ENCODE measurements around the gene SLX4IP. TPM values are rescaled to one million over a fixed set of nuclear protein-coding genes. Genes with fewer than 3 reads are reported as not detected.
"Not testable (repeated sequence)": the region's sequence is repeated elsewhere in the genome, so short reads cannot be mapped to it uniquely, and the experiment has no call there.

Gene SLX4IP
- total RNA-seq, 1 donor from 2014 or later = 4.6 TPM

DNA sequence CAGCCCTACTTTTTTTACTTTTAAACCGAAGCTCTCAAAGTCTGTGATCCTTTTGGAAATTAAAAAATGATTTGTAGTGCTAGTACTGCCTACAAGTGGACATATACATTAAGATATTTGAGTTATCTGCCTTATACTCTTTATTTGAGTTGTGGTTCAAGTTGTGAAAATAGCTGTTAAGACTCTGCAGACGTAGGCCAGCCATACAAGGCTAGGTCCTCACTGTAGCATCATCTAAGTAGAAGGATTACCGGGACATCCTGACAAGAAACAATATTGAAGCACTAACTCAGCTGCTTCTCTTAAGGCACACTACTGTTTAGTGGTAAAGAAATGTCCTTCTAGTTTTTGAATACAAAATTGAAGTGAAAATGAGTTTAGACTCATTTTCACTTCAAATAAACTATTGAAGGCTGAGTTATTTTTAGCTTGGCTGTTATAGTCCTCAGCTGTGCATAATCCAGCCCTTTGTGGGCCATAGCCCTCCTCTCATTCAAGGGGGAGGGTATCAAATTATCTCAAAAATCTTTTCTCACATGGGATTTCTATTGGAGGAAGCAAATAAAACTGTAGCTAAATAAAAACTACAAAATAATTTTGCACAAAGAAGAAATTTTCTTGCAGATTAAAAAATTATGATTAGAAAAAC lies 170.6 kb downstream of the SLX4IP start:
- intact Hi-C loops (cut with DNase I) = no loop called here
- ATAC-seq = no peak
- no peak for DNase-seq (ENCODE audit: low spot score)

GRCh38 chr20:10609276-10609675 lies 174.2 kb downstream of the SLX4IP start:
- ATAC-seq = peak; percentile 71
- intact Hi-C loops (cut with DNase I) = no loop called here

DNA sequence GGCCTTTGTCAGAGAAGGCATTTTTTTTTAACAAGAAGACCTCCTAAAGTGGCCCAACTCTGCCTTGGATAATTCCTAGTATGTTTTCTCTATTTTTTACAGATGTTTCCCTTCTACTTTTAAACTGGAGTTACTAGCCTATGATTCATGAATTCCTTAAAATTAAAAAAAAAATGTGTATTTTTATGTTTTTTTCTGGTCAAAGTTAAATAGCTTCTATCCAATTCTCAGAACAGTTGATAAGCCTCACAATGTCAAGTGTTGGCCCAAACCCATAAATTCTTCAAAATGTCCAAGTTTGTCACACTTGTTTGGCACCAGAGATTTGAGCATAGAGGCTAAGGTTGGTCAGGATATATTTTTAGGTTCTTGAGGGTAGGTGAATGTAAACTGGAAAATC lies 174.7 kb downstream of the SLX4IP start:
- intact Hi-C loops (cut with DNase I) = no loop called here
- DNase-seq (ENCODE audit: low spot score) = no peak
- peak; percentile 24 for ATAC-seq

More at GRCh38 chr20:10609276-10609675, 174.2 kb downstream of the SLX4IP start:
- peak; percentile 84 for DNase-seq (ENCODE audit: low spot score)

GRCh38 chr20:10610251-10610650 lies 175.1 kb downstream of the SLX4IP start:
- intact Hi-C loops (cut with DNase I) = no loop called here
- no peak for DNase-seq (ENCODE audit: low spot score)
- ATAC-seq = peak; percentile 45

DNA sequence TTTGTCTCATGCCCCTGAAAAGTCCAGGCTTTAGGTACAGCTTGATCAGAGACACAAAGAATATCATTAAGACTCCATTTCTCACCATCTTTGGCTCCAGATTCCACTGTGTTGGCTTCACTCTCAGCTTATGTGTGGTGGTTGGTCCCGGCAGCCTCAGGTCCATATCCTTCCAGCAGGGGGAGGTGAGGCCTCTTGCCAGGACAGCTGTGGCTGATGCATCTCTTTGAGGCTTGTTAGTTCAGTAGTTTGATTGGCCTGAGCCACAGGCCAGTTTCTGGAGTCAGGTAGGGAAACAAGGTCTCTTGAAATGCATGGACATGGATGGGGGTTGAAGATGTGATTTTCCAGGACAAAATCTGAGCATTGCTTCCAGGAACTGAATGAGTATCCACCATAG lies 176.3 kb downstream of the SLX4IP start:
- DNase-seq (ENCODE audit: low spot score) = no peak
- intact Hi-C loops (cut with DNase I) = no loop called here
- peak; percentile 51 for ATAC-seq

GRCh38 chr20:10613426-10613825 lies 178.3 kb downstream of the SLX4IP start:
- intact Hi-C loops (cut with DNase I) = not testable (repeated sequence)

DNA sequence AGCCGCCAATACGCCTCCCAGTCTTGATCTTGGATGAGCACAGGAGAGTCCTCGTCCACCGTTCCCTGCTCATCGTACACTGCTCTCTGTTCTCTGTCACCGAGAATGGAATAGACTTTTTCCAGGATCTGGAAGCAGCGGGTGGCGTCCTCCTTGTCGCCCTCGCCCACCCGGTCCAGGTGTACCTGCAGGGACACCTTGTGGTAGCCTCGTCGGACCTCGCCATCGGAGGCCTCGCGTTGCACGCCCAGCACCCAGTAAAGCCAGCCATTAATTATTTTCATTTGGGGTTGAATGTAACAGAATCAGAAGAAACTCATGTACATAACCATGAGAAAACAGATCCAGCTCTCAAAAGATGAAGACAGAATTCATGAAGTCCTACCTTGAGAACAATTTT lies 178.8 kb downstream of the SLX4IP start:
- ATAC-seq (no peak), DNase-seq (ENCODE audit: low spot score) (no peak)
- intact Hi-C loops (cut with DNase I) = no loop called here

More at GRCh38 chr20:10613426-10613825, 178.3 kb downstream of the SLX4IP start:
- ATAC-seq; DNase-seq (ENCODE audit: low spot score): not testable (repeated sequence)

DNA sequence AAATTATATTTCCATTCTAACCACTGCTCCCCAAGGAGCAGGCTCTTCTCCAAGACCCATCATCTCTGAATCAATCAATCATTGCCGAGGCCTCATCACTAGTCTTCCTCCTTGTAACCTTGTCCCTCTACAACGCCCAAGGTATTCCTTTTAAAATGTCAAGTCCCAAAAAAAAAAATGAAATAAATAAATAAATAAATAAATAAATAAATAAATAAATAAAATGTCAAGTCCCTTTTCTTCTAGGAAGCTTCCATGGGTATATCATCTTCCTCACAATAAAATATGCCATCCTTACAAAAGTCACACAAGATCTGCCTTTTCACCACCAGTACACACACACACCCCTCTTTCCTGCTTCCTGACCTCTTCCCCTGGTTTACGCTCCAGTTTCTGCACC lies 181.1 kb downstream of the SLX4IP start:
- intact Hi-C loops (cut with DNase I) = no loop called here
- DNase-seq (ENCODE audit: low spot score) = no peak
- ATAC-seq = no peak

GRCh38 chr20:10617549-10618133 lies 182.5 kb downstream of the SLX4IP start:
- intact Hi-C loops (cut with DNase I); DNase-seq (ENCODE audit: low spot score); ATAC-seq: not testable (repeated sequence)

DNA sequence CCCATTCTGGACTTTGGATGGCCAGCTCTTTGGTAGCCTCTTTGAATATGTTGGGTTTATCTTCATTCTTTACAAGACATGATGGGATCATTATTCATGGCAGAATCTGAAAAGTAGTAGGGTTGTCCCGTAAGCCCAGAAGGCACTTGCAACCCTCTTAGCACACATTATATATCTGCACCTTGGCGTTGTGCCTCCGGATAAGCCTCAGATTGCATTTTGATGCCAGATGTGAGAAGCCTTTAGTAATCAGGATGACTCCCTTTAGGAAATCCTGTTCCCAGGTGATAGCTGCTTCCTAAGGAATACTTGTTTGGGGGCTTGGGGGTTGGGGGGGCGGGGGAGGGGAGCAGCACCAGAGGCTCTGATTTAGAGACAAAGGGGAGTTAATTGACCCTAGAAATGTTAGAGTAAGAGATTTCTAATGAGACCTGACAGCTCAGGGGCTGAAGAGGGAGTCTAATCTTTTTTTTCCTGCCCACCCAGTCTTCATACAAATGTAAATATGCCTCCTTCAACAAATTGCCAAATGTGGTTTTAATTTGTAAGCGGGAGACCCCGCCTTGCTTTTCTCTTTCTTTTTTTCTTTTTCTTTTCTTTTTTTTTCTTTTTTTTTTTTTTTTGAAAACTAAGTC lies 183.6 kb downstream of the SLX4IP start:
- ATAC-seq (no peak), DNase-seq (ENCODE audit: low spot score) (no peak)
- intact Hi-C loops (cut with DNase I) = no loop called here

DNA sequence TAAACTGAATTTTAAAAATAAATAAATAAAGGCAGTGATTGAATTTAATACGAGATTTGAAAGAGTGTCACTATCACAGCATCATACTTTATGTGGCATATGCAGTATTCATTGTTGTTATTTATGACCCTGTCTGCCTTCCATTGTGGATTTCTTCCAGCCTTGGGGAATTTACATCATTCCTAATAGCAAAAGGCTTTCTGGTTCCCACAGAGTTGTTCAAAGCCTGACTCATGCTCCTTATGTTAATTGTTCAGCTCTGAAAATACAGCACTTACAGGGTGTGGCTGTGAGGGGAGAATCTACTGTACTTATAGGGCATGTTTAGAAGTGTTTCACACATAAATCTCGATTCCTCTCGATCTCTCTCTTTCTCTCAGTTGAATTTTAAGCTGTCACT lies 184.3 kb downstream of the SLX4IP start:
- DNase-seq (ENCODE audit: low spot score) (no peak), ATAC-seq (no peak)
- intact Hi-C loops (cut with DNase I) = no loop called here

DNA sequence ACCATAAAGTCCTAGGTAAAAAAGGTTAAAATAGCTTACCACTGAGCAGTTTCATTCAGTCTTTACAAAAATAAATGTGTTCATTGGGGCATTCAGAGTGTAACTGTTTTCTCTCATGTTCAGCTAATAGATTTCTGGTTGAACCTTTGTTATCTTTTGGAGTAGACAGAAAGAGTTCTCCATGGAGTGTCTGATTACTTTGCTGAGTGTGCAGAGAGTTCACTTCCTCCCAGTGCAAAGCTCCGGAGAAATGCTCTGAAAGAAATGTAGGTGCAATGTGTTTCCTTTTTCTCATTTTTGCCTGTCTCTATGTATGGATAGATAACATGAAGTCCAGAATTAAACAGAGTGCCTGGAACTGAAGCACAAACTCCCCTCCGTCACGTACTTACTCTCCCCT lies 186.0 kb downstream of the SLX4IP start:
- DNase-seq (ENCODE audit: low spot score) (no peak), ATAC-seq (no peak)
- intact Hi-C loops (cut with DNase I) = no loop called here

- intact Hi-C loops (cut with DNase I) = no loop called here
- ATAC-seq = peak; percentile 94
- DNase-seq (ENCODE audit: low spot score) = no peak
Observed at GRCh38 chr20:10622657-10623418, 187.7 kb downstream of the SLX4IP start.

GRCh38 chr20:10625641-10626040 lies 190.5 kb downstream of the SLX4IP start:
- intact Hi-C loops (cut with DNase I) = no loop called here
- DNase-seq (ENCODE audit: low spot score) (no peak), ATAC-seq (no peak)

DNA sequence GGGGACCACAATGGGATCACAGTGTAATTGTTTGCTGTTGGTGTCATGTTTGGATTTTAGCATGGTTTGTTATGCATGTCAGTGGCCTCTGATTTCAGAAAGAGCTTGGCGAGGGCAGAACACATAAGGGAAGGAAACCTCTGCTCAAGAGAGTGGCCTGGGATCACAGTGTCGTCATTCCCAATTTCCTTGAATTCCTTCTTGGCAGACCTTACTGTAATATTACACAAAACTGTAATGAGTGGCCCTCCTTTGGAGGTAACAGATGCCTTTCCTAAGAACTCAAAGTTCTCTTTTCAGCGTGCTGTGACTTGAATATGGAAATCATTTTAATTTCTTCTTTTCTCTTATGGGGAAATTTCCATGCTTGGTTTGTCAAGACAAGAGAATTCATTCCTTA lies 191.8 kb downstream of the SLX4IP start:
- intact Hi-C loops (cut with DNase I) = no loop called here
- DNase-seq (ENCODE audit: low spot score) (no peak), ATAC-seq (peak; percentile 69)

- DNase-seq (ENCODE audit: low spot score) = no peak
- peak; percentile 29 for ATAC-seq
- intact Hi-C loops (cut with DNase I) = no loop called here
Observed at GRCh38 chr20:10629946-10630650, 195.0 kb downstream of the SLX4IP start.

GRCh38 chr20:10631126-10631525 lies 196.0 kb downstream of the SLX4IP start:
- intact Hi-C loops (cut with DNase I) = no loop called here
- DNase-seq (ENCODE audit: low spot score) = no peak
- no peak for ATAC-seq

GRCh38 chr20:10632721-10633509 lies 197.8 kb downstream of the SLX4IP start:
- intact Hi-C loops (cut with DNase I) = no loop called here
- no peak for ATAC-seq
- DNase-seq (ENCODE audit: low spot score) = no peak
